NCI-H1417 treated with DMSO at 0.1 percent for 48 hours (cell line): ENCODE results near the gene LTBP1.

Source experiments
- DNase-seq: peaks from one replicate; lab custom pipeline; 2025; lab: John Stamatoyannopoulos, UW

LTBP1 gene

GRCh38 chr2:33115196-33115595 is 168.4 kb downstream of the LTBP1 start:
- DNase-seq, result no peak

GRCh38 chr2:33115728-33116127 is 169.0 kb downstream of the LTBP1 start:
- no peak for DNase-seq

GRCh38 chr2:33116799-33117198 is 170.0 kb downstream of the LTBP1 start:
- no peak for DNase-seq

- DNase-seq, result no peak
These were observed 171.9 kb downstream of the LTBP1 start for GRCh38 chr2:33118651-33119050.

- DNase-seq, result no peak
These were observed 174.7 kb downstream of the LTBP1 start for GRCh38 chr2:33121416-33121815.

GRCh38 chr2:33121925-33122324 is 175.2 kb downstream of the LTBP1 start:
- no peak for DNase-seq

GRCh38 chr2:33122726-33123125 is 176.0 kb downstream of the LTBP1 start:
- no peak for DNase-seq

GRCh38 chr2:33123216-33123615 is 176.5 kb downstream of the LTBP1 start:
- no peak for DNase-seq

- DNase-seq, result no peak
These were observed 179.8 kb downstream of the LTBP1 start for GRCh38 chr2:33126552-33126951.

- DNase-seq, result no peak
These were observed 180.2 kb downstream of the LTBP1 start for GRCh38 chr2:33126958-33127357.

GRCh38 chr2:33129263-33130053 is 182.7 kb downstream of the LTBP1 start:
- no peak for DNase-seq

- DNase-seq, result no peak
These were observed 183.3 kb downstream of the LTBP1 start for GRCh38 chr2:33130054-33130447.

GRCh38 chr2:33130544-33130943 is 183.8 kb downstream of the LTBP1 start:
- DNase-seq, result no peak

- no peak for DNase-seq
These were observed 184.4 kb downstream of the LTBP1 start for GRCh38 chr2:33131111-33131510.

- DNase-seq, result no peak
These were observed 185.0 kb downstream of the LTBP1 start for GRCh38 chr2:33131749-33132148.

GRCh38 chr2:33133454-33133952 is 186.8 kb downstream of the LTBP1 start:
- no peak for DNase-seq

- DNase-seq, result no peak
These were observed 187.5 kb downstream of the LTBP1 start for GRCh38 chr2:33134086-33134771.

- no peak for DNase-seq
These were observed 188.2 kb downstream of the LTBP1 start for GRCh38 chr2:33134791-33135560.

- DNase-seq, result no peak
These were observed 188.9 kb downstream of the LTBP1 start for GRCh38 chr2:33135645-33136044.

- no peak for DNase-seq
These were observed 189.3 kb downstream of the LTBP1 start for GRCh38 chr2:33136056-33136455.

GRCh38 chr2:33136566-33136965 is 189.8 kb downstream of the LTBP1 start:
- DNase-seq, result no peak

- no peak for DNase-seq
These were observed 190.6 kb downstream of the LTBP1 start for GRCh38 chr2:33137331-33137730.

- no peak for DNase-seq
These were observed 193.2 kb downstream of the LTBP1 start for GRCh38 chr2:33139949-33140348.
